Fibroblast of lung (primary cell): ENCODE data around the gene ATXN1. TPM values are rescaled to one million over a fixed set of nuclear protein-coding genes. Genes with fewer than 3 reads are reported as not detected.

Experiments used
- DNase-seq, 2 donors: peaks; one replicate each; pipeline versions ENCODE4 v3.0.0 to v3.0.0-alpha.2; 2010; ENCODE audit warnings: low read depth in 2 of 2
- H2AFZ ChIP-seq: 2 replicates; pipeline ENCODE4 v1.5.1; 2012; ENCODE audit warnings: low read length, control low read depth, inconsistent platforms
- H3K27ac ChIP-seq: 2 replicates; pipeline ENCODE4 v1.5.1; 2011; ENCODE audit warnings: low read length, control low read depth; ENCODE audit not compliant: insufficient read depth
- H3K27me3 ChIP-seq: 2 replicates; pipeline ENCODE4 v1.5.1; 2011; ENCODE audit warnings: mild to moderate bottlenecking, low read length; ENCODE audit not compliant: control insufficient read depth, insufficient read depth
- H3K36me3 ChIP-seq: 2 replicates; pipeline ENCODE4 v1.5.1; 2011; ENCODE audit warnings: low read length; ENCODE audit not compliant: control insufficient read depth, insufficient read depth
- H3K4me1 ChIP-seq: 2 replicates; pipeline ENCODE4 v1.5.1; 2011; ENCODE audit warnings: low read length; ENCODE audit not compliant: control insufficient read depth, insufficient read depth; ENCODE audit errors: extremely low read depth
- H3K4me2 ChIP-seq: 2 replicates; pipeline ENCODE4 v1.5.1; 2011; ENCODE audit warnings: low read length, control low read depth; ENCODE audit not compliant: insufficient read depth; ENCODE audit errors: extremely low read depth
- H3K4me3 ChIP-seq, 4 experiments: fragments of 200-600 bp in 1 of 4; sonication (generic) in 1 of 4; replicated peaks in 1 of 4; 2 replicates each; pipeline ENCODE4 v1.5.1; 2011 to 2016; ENCODE audit warnings: low read length in 4 of 4, low read depth in 3 of 4, mild to moderate bottlenecking in 3 of 4, control low read depth in 2 of 4, inconsistent platforms in 1 of 4, mixed read lengths in 1 of 4; ENCODE audit not compliant: insufficient read depth in 1 of 4; ENCODE audit errors: control extremely low read depth in 1 of 4
- H3K79me2 ChIP-seq: 2 replicates; pipeline ENCODE4 v1.5.1; 2012; ENCODE audit warnings: mild to moderate bottlenecking, low read length, inconsistent platforms; ENCODE audit not compliant: control insufficient read depth, insufficient read depth
- H3K9ac ChIP-seq: 2 replicates; pipeline ENCODE4 v1.5.1; 2011; ENCODE audit warnings: mild to moderate bottlenecking, low read length, control low read depth; ENCODE audit not compliant: insufficient read depth
- H3K9me3 ChIP-seq: 2 replicates; pipeline ENCODE4 v1.5.1; 2012; ENCODE audit warnings: low read depth, low read length; ENCODE audit not compliant: control insufficient read depth, insufficient read depth
- H4K20me1 ChIP-seq: 2 replicates; pipeline ENCODE4 v1.5.1; 2011; ENCODE audit warnings: low read length; ENCODE audit not compliant: control insufficient read depth, insufficient read depth; ENCODE audit errors: extremely low read depth
- CTCF ChIP-seq, 2 donors: IDR thresholded peaks in 1 of 2; conservative IDR thresholded peaks in 1 of 2; 1 replicate in 1 of 2; 2 replicates in 1 of 2; pipeline ENCODE4 v1.5.1; 2011 to 2012; ENCODE audit warnings: low read length in 2 of 2, control low read depth in 1 of 2, inconsistent platforms in 1 of 2, low read depth in 1 of 2, mild to moderate bottlenecking in 1 of 2
- EZH2 ChIP-seq: IDR thresholded peaks from 2 replicates; pipeline ENCODE4 v1.5.1; 2012; ENCODE audit warnings: low read length, control low read depth, mild to moderate bottlenecking; ENCODE audit errors: missing control alignments
- polyA plus RNA-seq, 2 donors: library from polyadenylated mRNA; depleted of rRNA in 1 of 2; stranded (reverse) in 1 of 2; unstranded in 1 of 2; fragments of >200 nt; gene quantifications; 2 replicates each; pipeline ENCODE4 v1.2.1, GENCODE V29; 2011 to 2012; ENCODE audit warnings: missing spikeins in 1 of 2
- total RNA-seq: library from RNA; depleted of rRNA; stranded (reverse); fragments of >200 nt; gene quantifications from 2 replicates; pipeline ENCODE4 v1.2.1, GENCODE V29; 2014

Gene ATXN1
- total and polyA plus RNA-seq, 2 donors (not counting 1 experiment from before 2014, with no cell fraction given) = 15.8 to 40.5 TPM

GRCh38 chr6:16322666-16323312 is 438.5 kb downstream of the ATXN1 start:
- DNase-seq = peak; percentile 95 to 96
- Histone ChIP-seq H3K9me3 (no peaks in the 10 kb centered on the region), H2AFZ (no peak overlapping the region), H3K27ac (peak overlapping the region; percentile 80), H3K4me1 (peaks cover 43% of the 10 kb centered on the region), H4K20me1 (no peaks in the 10 kb centered on the region), H3K4me3 (no peak overlapping the region), H3K27me3 (no peaks in the 10 kb centered on the region), H3K36me3 (peaks cover 8% of the 10 kb centered on the region), H3K4me2 (peak overlapping the region; percentile 78), H3K79me2 (no peaks in the 10 kb centered on the region), H3K9ac (peak overlapping the region; percentile 49)
- TF ChIP-seq EZH2 (no peak), CTCF (conservative IDR thresholded peaks at IDR 0.05 in 1 of 2, IDR thresholded peaks at IDR 0.05 in 1 of 2; ENCODE audit: low read depth in 1 of 2, low read length in 2 of 2) (no peak)

GRCh38 chr6:16321826-16322225 is 439.4 kb downstream of the ATXN1 start:
- Histone ChIP-seq H2AFZ (no peak overlapping the region), H3K9ac (no peak overlapping the region), H3K4me1 (peaks cover 43% of the 10 kb centered on the region), H3K27ac (no peak overlapping the region), H3K4me2 (no peak overlapping the region), H3K9me3 (no peaks in the 10 kb centered on the region), H3K27me3 (no peaks in the 10 kb centered on the region), H3K4me3 (no peak overlapping the region), H3K36me3 (peaks cover 3% of the 10 kb centered on the region), H3K79me2 (no peaks in the 10 kb centered on the region), H4K20me1 (no peaks in the 10 kb centered on the region)
- TF ChIP-seq CTCF (conservative IDR thresholded peaks at IDR 0.05 in 1 of 2, IDR thresholded peaks at IDR 0.05 in 1 of 2; ENCODE audit: low read depth in 1 of 2, low read length in 2 of 2) (no peak), EZH2 (no peak)
- no peak for DNase-seq

GRCh38 chr6:16321341-16321710 is 439.9 kb downstream of the ATXN1 start:
- Histone ChIP-seq H3K79me2 (no peaks in the 10 kb centered on the region), H3K27ac (peak overlapping the region; percentile 83), H3K4me3 (no peak overlapping the region), H3K4me1 (peaks cover 45% of the 10 kb centered on the region), H3K4me2 (no peak overlapping the region), H3K9me3 (no peaks in the 10 kb centered on the region), H3K27me3 (no peaks in the 10 kb centered on the region), H3K36me3 (no peaks in the 10 kb centered on the region), H3K9ac (no peak overlapping the region), H2AFZ (no peak overlapping the region), H4K20me1 (no peaks in the 10 kb centered on the region)
- TF ChIP-seq EZH2 (no peak), CTCF (conservative IDR thresholded peaks at IDR 0.05 in 1 of 2, IDR thresholded peaks at IDR 0.05 in 1 of 2; ENCODE audit: low read depth in 1 of 2, low read length in 2 of 2) (no peak)
- DNase-seq = no peak
